ENCODE results near the gene SLC29A2. TPM values are rescaled to one million over a fixed set of nuclear protein-coding genes. Genes with fewer than 3 reads are reported as not detected.

The SLC29A2 gene
- total RNA-seq, 6 donors from 2014 or later = 8.3 to 20.5 (median 13.1) TPM

- Histone ChIP-seq H3K27ac (peak overlapping the region in 2 of 4 donors; percentile 21 to 78), H3K9me3 (no peaks in the 10 kb centered on the region), H3K4me3 (no peak overlapping the region), H3K36me3 (peaks cover 0 to 26% (median 9%) of the 10 kb centered on the region in 4 donors), H3K4me1 (peaks cover 25 to 32% (median 27%) of the 10 kb centered on the region in 4 donors), H3K27me3 (no peaks in the 10 kb centered on the region)
- no peak for TF ChIP-seq POLR2AphosphoS5 (IDR thresholded peaks at IDR 0.05)
- no peak for TF ChIP-seq EP300 (IDR thresholded peaks at IDR 0.05)
- TF ChIP-seq POLR2A (IDR thresholded peaks at IDR 0.05) = no peak
- DNase-seq (no peak), ATAC-seq (ENCODE audit: low FRiP score in 2 of 2) (no peak)
- 87 to 90% methylated on average over 3 of the region's 3 CpGs for WGBS, 2 donors
Observed at GRCh38 chr11:66329165-66329673, 42.3 kb downstream of the SLC29A2 start.

- peak overlapping the region in 1 of 4 donors; percentile 3 for H3K4me3 ChIP-seq
- TF ChIP-seq POLR2AphosphoS5 (IDR thresholded peaks at IDR 0.05) (peak; percentile 49 to 57), CTCF (IDR thresholded peaks at IDR 0.05) (peak; percentile 95 to 98 (median 96)), EP300 (IDR thresholded peaks at IDR 0.05) (no peak), POLR2A (IDR thresholded peaks at IDR 0.05) (no peak)
- DNase-seq = peak; percentile 79 to 86
- H3K27ac ChIP-seq = peak overlapping the region in 3 of 4 donors; percentile 9 to 78 (median 21)
- H3K36me3 ChIP-seq = peaks cover 0 to 19% (median 6%) of the 10 kb centered on the region in 4 donors
- 8 to 13% methylated on average over 11 to 18 of the region's 19 CpGs for WGBS, 2 donors
- ATAC-seq (ENCODE audit: low FRiP score in 2 of 2) = peak; percentile 82 to 86
- peaks cover 25 to 32% (median 27%) of the 10 kb centered on the region in 4 donors for H3K4me1 ChIP-seq
- H3K27me3 ChIP-seq = no peaks in the 10 kb centered on the region
- H3K9me3 ChIP-seq = no peaks in the 10 kb centered on the region
Observed at GRCh38 chr11:66328302-66329144, 43.0 kb downstream of the SLC29A2 start.

- Histone ChIP-seq H3K27ac (peak overlapping the region in 2 of 4 donors; percentile 9 to 21), H3K4me1 (peaks cover 25 to 32% (median 27%) of the 10 kb centered on the region in 4 donors), H3K4me3 (no peak overlapping the region), H3K27me3 (no peaks in the 10 kb centered on the region), H3K9me3 (no peaks in the 10 kb centered on the region), H3K36me3 (peaks cover 0 to 13% (median 3%) of the 10 kb centered on the region in 4 donors)
- TF ChIP-seq POLR2AphosphoS5 (IDR thresholded peaks at IDR 0.05) = no peak
- no peak for TF ChIP-seq EP300 (IDR thresholded peaks at IDR 0.05)
- no peak for TF ChIP-seq POLR2A (IDR thresholded peaks at IDR 0.05)
- no peak for TF ChIP-seq CTCF (IDR thresholded peaks at IDR 0.05)
- 66% methylated on average over 3 of the region's 3 CpGs; no CpG with 5 or more reads in 1 of the 2 donors for WGBS, 2 donors
- ATAC-seq (ENCODE audit: low FRiP score in 2 of 2) = peak in 1 of 2 donors; percentile 0
- DNase-seq = peak in 1 of 2 donors; percentile 52
Observed at GRCh38 chr11:66328031-66328301, 43.6 kb downstream of the SLC29A2 start.

- H3K36me3 ChIP-seq = peaks cover 0 to 7% (median 1%) of the 10 kb centered on the region in 4 donors
- no peaks in the 10 kb centered on the region for H3K27me3 ChIP-seq
- WGBS, 2 donors = 85 to 86% methylated on average over 6 to 10 of the region's 10 CpGs
- TF ChIP-seq CTCF (IDR thresholded peaks at IDR 0.05) (no peak), EP300 (IDR thresholded peaks at IDR 0.05) (no peak), POLR2A (IDR thresholded peaks at IDR 0.05) (no peak), POLR2AphosphoS5 (IDR thresholded peaks at IDR 0.05) (no peak)
- DNase-seq (peak in 1 of 2 donors; percentile 28), ATAC-seq (ENCODE audit: low FRiP score in 2 of 2) (peak in 1 of 2 donors; percentile 74)
- H3K27ac ChIP-seq = peak overlapping the region; percentile 43 to 61 (median 51)
- H3K9me3 ChIP-seq = no peaks in the 10 kb centered on the region
- H3K4me3 ChIP-seq = no peak overlapping the region
- peaks cover 25 to 32% (median 27%) of the 10 kb centered on the region in 4 donors for H3K4me1 ChIP-seq
Observed at GRCh38 chr11:66327171-66328030, 44.2 kb downstream of the SLC29A2 start.

Data from upper lobe of left lung (tissue), 6 donors.